K562 (cell line): ENCODE data around the gene FUZ. TPM values are rescaled to one million over a fixed set of nuclear protein-coding genes. Genes with fewer than 3 reads are reported as not detected.

Experiments used
- ELF4 ChIP-seq: fragments of 450-650 bp; formaldehyde crosslinking; IDR thresholded peaks from 2 replicates; pipeline ENCODE4 v1.4.0; 2022; ENCODE audit warnings: missing genetic modification characterization
- ESRRA ChIP-seq: fragments of 450-650 bp; IDR thresholded peaks from 2 replicates; pipeline ENCODE4 v1.6.1; 2014; ENCODE audit warnings: low read depth, mild to moderate bottlenecking, moderate library complexity, borderline replicate concordance
- FOXM1 ChIP-seq, 2 experiments: fragments of 450-650 bp in 1 of 2; sonication (generic) in 1 of 2; formaldehyde crosslinking in 1 of 2; IDR thresholded peaks; 2 replicates each; pipeline versions ENCODE4 v1.6.1 to v1.9.0; 2017 to 2022; ENCODE audit warnings: low read depth in 2 of 2, mild to moderate bottlenecking in 2 of 2, missing genetic modification reagents in 1 of 2, moderate library complexity in 1 of 2
- HDGF ChIP-seq: fragments of 450-650 bp; IDR thresholded peaks from 2 replicates; pipeline ENCODE4 v1.6.1; 2016
- HEY1 ChIP-seq: fragments of 250-450 bp; sonication (Bioruptor Pico); IDR thresholded peaks from 2 replicates; pipeline ENCODE4 v1.5.0; 2020; ENCODE audit warnings: mild to moderate bottlenecking, moderate library complexity, borderline replicate concordance
- KLF16 ChIP-seq: IDR thresholded peaks from 2 replicates; pipeline ENCODE4 v1.6.1; 2016; ENCODE audit warnings: antibody characterized with exemption
- MYC ChIP-seq, 2 experiments: fragments of 250-450 bp in 1 of 2; sonication (Bioruptor Pico) in 1 of 2; IDR thresholded peaks; 2 replicates each; pipeline versions ENCODE4 v1.5.1 to v1.6.1; 2012 to 2021; ENCODE audit warnings: low read depth in 2 of 2, borderline replicate concordance in 1 of 2, improper control_type of control experiment in 1 of 2, low read length in 1 of 2, mild to moderate bottlenecking in 1 of 2, moderate library complexity in 1 of 2
- NELFE ChIP-seq: IDR thresholded peaks from 2 replicates; pipeline ENCODE4 v1.6.1; 2011; ENCODE audit warnings: mild to moderate bottlenecking; ENCODE audit not compliant: insufficient read depth, insufficient read length
- NFRKB ChIP-seq: fragments of 450-650 bp; IDR thresholded peaks from 2 replicates; pipeline ENCODE4 v1.6.1; 2016; ENCODE audit warnings: low read depth
- NR2C1 ChIP-seq, 2 experiments: fragments of 450-650 bp; IDR thresholded peaks; 2 replicates each; pipeline ENCODE4 v1.6.1; 2017; ENCODE audit warnings: mild to moderate bottlenecking in 2 of 2, antibody characterized with exemption in 1 of 2, inconsistent platforms in 1 of 2, missing compliant biosample characterization in 1 of 2, missing genetic modification characterization in 1 of 2
- PHB ChIP-seq: fragments of 250-450 bp; sonication (Bioruptor Pico); IDR thresholded peaks from 2 replicates; pipeline ENCODE4 v1.5.0; 2021
- POLR2AphosphoS2 ChIP-seq: IDR thresholded peaks from 2 replicates; pipeline ENCODE4 v1.6.1; 2012; ENCODE audit warnings: low read length, improper control_type of control experiment
- PTBP1 ChIP-seq: fragments of 200-400 bp; formaldehyde crosslinking; IDR thresholded peaks from 2 replicates; pipeline ENCODE4 v1.6.1; 2017; ENCODE audit warnings: low read depth, low read length
- PTRF ChIP-seq: fragments of 450-650 bp; IDR thresholded peaks from 2 replicates; pipeline ENCODE4 v1.6.1; 2016; ENCODE audit warnings: mild to moderate bottlenecking, missing genetic modification characterization, missing compliant biosample characterization
- SREBF1 ChIP-seq: fragments of 150-350 bp; IDR thresholded peaks from 2 replicates; pipeline ENCODE4 v1.6.1; 2014; ENCODE audit warnings: antibody characterized with exemption, low read depth, low read length, borderline replicate concordance
- ZFPM2 ChIP-seq: fragments of 250-450 bp; sonication (Bioruptor Pico); IDR thresholded peaks from 2 replicates; pipeline ENCODE4 v1.5.1; 2022; ENCODE audit warnings: mild to moderate bottlenecking
- ZNF384 ChIP-seq: IDR thresholded peaks from 2 replicates; pipeline ENCODE4 v1.6.1; 2012; ENCODE audit warnings: low read depth, low read length, improper control_type of control experiment
- ZNF41 ChIP-seq: fragments of 250-450 bp; sonication (Bioruptor Pico); conservative IDR thresholded peaks from 2 replicates; pipeline ENCODE4 v1.4.0; 2020; ENCODE audit warnings: mild to moderate bottlenecking
- ZZZ3 ChIP-seq: fragments of 450-650 bp; IDR thresholded peaks from 2 replicates; pipeline ENCODE4 v1.6.1; 2016; ENCODE audit warnings: antibody characterized with exemption, mild to moderate bottlenecking, moderate library complexity
- polyA plus RNA-seq, 8 experiments: library from polyadenylated mRNA; depleted of rRNA in 4 of 8; stranded (reverse) in 5 of 8; unstranded in 3 of 8; fragments of >200 nt; fragmentation: Nextera tagmentation in 2 of 8; fragmentation: Illumina TruSeq in 1 of 8; extraction: Ambion mirVana in 2 of 8; extraction: Trizol in 1 of 8; gene quantifications; 2 replicates each; pipeline versions ENCODE4 v1.2.1 to v1.2.3, GENCODE V29; 2011 to 2014; ENCODE audit warnings: inconsistent platforms in 1 of 8, missing spikeins in 1 of 8
- total RNA-seq, 7 experiments: library from RNA; depleted of rRNA in 6 of 7; stranded (reverse); fragments of >200 nt in 6 of 7; fragmentation: Illumina TruSeq in 2 of 7; extraction: Trizol in 2 of 7; gene quantifications; 2 replicates each; pipeline versions ENCODE4 v1.2.1 to v1.2.3, GENCODE V29; 2011 to 2021; ENCODE audit warnings: low replicate concordance in 1 of 7
- TF ChIP-seq, protein P1 (sequence below): conservative IDR thresholded peaks from 2 replicates; pipeline ENCODE4 v1.6.1; 2011; ENCODE audit warnings: low read depth, mild to moderate bottlenecking, low read length; ENCODE audit not compliant: control insufficient read depth
- TF ChIP-seq, protein P2 (sequence below): sonication (generic); formaldehyde crosslinking; IDR thresholded peaks from 2 replicates; pipeline ENCODE4 v1.8.0; 2022; ENCODE audit warnings: missing genetic modification reagents, mild to moderate bottlenecking, borderline replicate concordance
- TF ChIP-seq, protein P3 (sequence below): fragments of 450-650 bp; IDR thresholded peaks from 2 replicates; pipeline ENCODE4 v1.6.1; 2016; ENCODE audit warnings: borderline replicate concordance

The FUZ gene
- total and polyA plus RNA-seq, 9 of the 15 experiments (the other 6 are each of a cell fraction or from before 2014, with no cell fraction given), result 0.17 to 7.6 (median 3.6) TPM; not detected in 1

DNA sequence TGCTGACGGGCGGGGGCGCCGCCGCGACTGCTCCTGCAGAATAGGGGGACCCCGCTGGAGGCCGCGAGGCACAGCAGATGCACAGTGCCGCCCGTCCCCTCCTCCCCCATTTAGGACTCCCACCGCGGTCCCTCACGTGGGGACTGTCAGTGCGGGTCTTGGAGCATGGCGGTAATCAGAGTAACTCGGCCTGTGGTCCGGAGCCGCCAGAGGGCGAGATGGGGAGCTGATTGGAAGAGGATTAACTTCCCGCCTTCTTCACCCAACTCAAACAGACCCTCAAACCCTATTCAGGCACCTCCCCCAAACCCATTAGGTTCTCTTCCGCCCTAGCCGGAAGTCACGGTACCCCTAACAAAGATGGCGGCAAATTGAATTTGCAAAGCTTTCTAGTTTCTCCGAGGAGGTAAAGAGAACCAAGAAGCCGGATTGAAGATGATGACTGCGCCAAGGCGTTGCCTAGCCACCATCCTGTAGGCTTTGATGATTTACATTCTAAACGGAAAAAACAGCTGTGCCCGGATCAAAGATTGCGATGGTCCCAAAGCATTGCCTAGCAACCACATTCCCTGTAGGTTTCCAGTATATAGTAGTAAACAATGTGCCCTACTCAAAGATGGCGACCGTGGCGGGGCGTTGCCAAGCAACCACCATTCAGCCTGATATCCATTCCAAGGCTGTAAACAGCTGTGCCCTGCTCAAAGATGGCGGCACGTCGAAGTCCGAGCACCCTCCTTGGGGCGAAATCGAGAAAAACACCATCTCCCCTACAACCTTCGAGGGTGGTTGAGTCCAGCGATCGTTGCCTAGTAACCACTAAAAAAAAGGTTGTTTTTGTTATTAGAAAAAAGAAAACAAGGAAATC lies at the start of gene FUZ (continued):
- TF ChIP-seq ZFPM2 (CRISPR knock-in tag), result no peak
- TF ChIP-seq, protein P1, sequence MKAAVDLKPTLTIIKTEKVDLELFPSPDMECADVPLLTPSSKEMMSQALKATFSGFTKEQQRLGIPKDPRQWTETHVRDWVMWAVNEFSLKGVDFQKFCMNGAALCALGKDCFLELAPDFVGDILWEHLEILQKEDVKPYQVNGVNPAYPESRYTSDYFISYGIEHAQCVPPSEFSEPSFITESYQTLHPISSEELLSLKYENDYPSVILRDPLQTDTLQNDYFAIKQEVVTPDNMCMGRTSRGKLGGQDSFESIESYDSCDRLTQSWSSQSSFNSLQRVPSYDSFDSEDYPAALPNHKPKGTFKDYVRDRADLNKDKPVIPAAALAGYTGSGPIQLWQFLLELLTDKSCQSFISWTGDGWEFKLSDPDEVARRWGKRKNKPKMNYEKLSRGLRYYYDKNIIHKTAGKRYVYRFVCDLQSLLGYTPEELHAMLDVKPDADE, result no peak; the same call in 1 of the 2 replicates
- TF ChIP-seq, protein P2, sequence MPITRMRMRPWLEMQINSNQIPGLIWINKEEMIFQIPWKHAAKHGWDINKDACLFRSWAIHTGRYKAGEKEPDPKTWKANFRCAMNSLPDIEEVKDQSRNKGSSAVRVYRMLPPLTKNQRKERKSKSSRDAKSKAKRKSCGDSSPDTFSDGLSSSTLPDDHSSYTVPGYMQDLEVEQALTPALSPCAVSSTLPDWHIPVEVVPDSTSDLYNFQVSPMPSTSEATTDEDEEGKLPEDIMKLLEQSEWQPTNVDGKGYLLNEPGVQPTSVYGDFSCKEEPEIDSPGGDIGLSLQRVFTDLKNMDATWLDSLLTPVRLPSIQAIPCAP, result no peak
- TF ChIP-seq NFRKB, result peak; percentile 70; the same call in 1 of the 2 replicates
- no peak for TF ChIP-seq ZNF41 (CRISPR knock-in tag)
- TF ChIP-seq ZZZ3, result no peak
- TF ChIP-seq POLR2AphosphoS2, result no peak
- TF ChIP-seq PTRF, result no peak
- TF ChIP-seq HEY1, result no peak
- TF ChIP-seq ESRRA, result peak; percentile 21; the same call in 1 of the 2 replicates
- TF ChIP-seq ELF4 (CRISPR knock-in tag), result no peak
- TF ChIP-seq NR2C1 (IDR thresholded peaks at IDR 0.05), result peak; percentile 84
- peak; percentile 86 for TF ChIP-seq NR2C1 (tag; IDR thresholded peaks at IDR 0.05)
- no peak for TF ChIP-seq HDGF
- TF ChIP-seq, protein P3, sequence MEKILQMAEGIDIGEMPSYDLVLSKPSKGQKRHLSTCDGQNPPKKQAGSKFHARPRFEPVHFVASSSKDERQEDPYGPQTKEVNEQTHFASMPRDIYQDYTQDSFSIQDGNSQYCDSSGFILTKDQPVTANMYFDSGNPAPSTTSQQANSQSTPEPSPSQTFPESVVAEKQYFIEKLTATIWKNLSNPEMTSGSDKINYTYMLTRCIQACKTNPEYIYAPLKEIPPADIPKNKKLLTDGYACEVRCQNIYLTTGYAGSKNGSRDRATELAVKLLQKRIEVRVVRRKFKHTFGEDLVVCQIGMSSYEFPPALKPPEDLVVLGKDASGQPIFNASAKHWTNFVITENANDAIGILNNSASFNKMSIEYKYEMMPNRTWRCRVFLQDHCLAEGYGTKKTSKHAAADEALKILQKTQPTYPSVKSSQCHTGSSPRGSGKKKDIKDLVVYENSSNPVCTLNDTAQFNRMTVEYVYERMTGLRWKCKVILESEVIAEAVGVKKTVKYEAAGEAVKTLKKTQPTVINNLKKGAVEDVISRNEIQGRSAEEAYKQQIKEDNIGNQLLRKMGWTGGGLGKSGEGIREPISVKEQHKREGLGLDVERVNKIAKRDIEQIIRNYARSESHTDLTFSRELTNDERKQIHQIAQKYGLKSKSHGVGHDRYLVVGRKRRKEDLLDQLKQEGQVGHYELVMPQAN, result no peak
- TF ChIP-seq ZNF384, result peak; percentile 94
- TF ChIP-seq PTBP1, result no peak
- TF ChIP-seq FOXM1 (IDR thresholded peaks at IDR 0.05; ENCODE audit: low read depth), result no peak
- TF ChIP-seq FOXM1 (CRISPR knock-in tag; IDR thresholded peaks at IDR 0.05; ENCODE audit: low read depth), result no peak
- peak; percentile 29; the same call in 1 of the 2 replicates for TF ChIP-seq MYC (IDR thresholded peaks at IDR 0.05; ENCODE audit: low read depth, low read length)
- TF ChIP-seq MYC (CRISPR knock-in tag; IDR thresholded peaks at IDR 0.05; ENCODE audit: borderline replicate concordance, low read depth), result no peak
- TF ChIP-seq PHB (CRISPR knock-in tag), result no peak
- no peak for TF ChIP-seq NELFE
- peak; percentile 81; the same call in 1 of the 2 replicates for TF ChIP-seq SREBF1
- TF ChIP-seq KLF16, result no peak
